Measurements from ENCODE around the gene ADARB1.

- TF ChIP-seq CTCF (IDR thresholded peaks at IDR 0.05), result no peak
- TF ChIP-seq POLR2A (IDR thresholded peaks at IDR 0.05), result no peak
- no peak for TF ChIP-seq EP300 (IDR thresholded peaks at IDR 0.05)
Measured at GRCh38 chr21:45248301-45248892, 174.0 kb downstream of the ADARB1 start.

Data from tibial nerve (tissue), 4 donors.